ENCODE data around the gene RAMP1. TPM values are rescaled to one million over a fixed set of nuclear protein-coding genes. Genes with fewer than 3 reads are reported as not detected.

Gene RAMP1
- total RNA-seq, 4 donors from 2014 or later, result 44.1 to 591 (median 424) TPM

GRCh38 chr2:237878321-237879057, 19.1 kb downstream of the RAMP1 start:
- intact Hi-C loops (cut with DNase I; ENCODE audit: low total_unique reads), result no loop called here
- H3K4me1 ChIP-seq, result peaks cover 13 to 61% of the 10 kb centered on the region in 2 donors
- H3K27me3 ChIP-seq, result no peaks in the 10 kb centered on the region
- no peak overlapping the region for H3K4me3 ChIP-seq
- no peaks in the 10 kb centered on the region for H3K9me3 ChIP-seq
- no peaks in the 10 kb centered on the region for H3K36me3 ChIP-seq
- peak; percentile 25 to 40 for DNase-seq
- peak overlapping the region; percentile 98 to 100 for H3K27ac ChIP-seq
- TF ChIP-seq, protein P1, sequence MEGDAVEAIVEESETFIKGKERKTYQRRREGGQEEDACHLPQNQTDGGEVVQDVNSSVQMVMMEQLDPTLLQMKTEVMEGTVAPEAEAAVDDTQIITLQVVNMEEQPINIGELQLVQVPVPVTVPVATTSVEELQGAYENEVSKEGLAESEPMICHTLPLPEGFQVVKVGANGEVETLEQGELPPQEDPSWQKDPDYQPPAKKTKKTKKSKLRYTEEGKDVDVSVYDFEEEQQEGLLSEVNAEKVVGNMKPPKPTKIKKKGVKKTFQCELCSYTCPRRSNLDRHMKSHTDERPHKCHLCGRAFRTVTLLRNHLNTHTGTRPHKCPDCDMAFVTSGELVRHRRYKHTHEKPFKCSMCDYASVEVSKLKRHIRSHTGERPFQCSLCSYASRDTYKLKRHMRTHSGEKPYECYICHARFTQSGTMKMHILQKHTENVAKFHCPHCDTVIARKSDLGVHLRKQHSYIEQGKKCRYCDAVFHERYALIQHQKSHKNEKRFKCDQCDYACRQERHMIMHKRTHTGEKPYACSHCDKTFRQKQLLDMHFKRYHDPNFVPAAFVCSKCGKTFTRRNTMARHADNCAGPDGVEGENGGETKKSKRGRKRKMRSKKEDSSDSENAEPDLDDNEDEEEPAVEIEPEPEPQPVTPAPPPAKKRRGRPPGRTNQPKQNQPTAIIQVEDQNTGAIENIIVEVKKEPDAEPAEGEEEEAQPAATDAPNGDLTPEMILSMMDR (IDR thresholded peaks at IDR 0.05), result no peak
- TF ChIP-seq POLR2A (IDR thresholded peaks at IDR 0.05), result no peak

GRCh38 chr2:237879058-237879430, 19.6 kb downstream of the RAMP1 start:
- Histone ChIP-seq H3K9me3 (no peaks in the 10 kb centered on the region), H3K4me3 (no peak overlapping the region), H3K27ac (peak overlapping the region; percentile 98 to 100), H3K36me3 (no peaks in the 10 kb centered on the region), H3K4me1 (peaks cover 12 to 59% of the 10 kb centered on the region in 2 donors), H3K27me3 (no peaks in the 10 kb centered on the region)
- peak; percentile 19 to 75 for DNase-seq
- no peak for TF ChIP-seq POLR2A (IDR thresholded peaks at IDR 0.05)
- TF ChIP-seq, protein P1 (IDR thresholded peaks at IDR 0.05), result no peak
- intact Hi-C loops (cut with DNase I; ENCODE audit: low total_unique reads), result no loop called here

GRCh38 chr2:237879991-237880560, 20.7 kb downstream of the RAMP1 start:
- no peak overlapping the region for H3K4me3 ChIP-seq
- peak overlapping the region; percentile 98 to 100 for H3K27ac ChIP-seq
- intact Hi-C loops (cut with DNase I; ENCODE audit: low total_unique reads), result no loop called here
- TF ChIP-seq, protein P1 (IDR thresholded peaks at IDR 0.05), result no peak
- TF ChIP-seq POLR2A (IDR thresholded peaks at IDR 0.05), result no peak
- H3K9me3 ChIP-seq, result no peaks in the 10 kb centered on the region
- H3K4me1 ChIP-seq, result peaks cover 15 to 59% of the 10 kb centered on the region in 2 donors
- no peaks in the 10 kb centered on the region for H3K27me3 ChIP-seq
- peak; percentile 12 to 16 for DNase-seq
- H3K36me3 ChIP-seq, result no peaks in the 10 kb centered on the region

GRCh38 chr2:237882510-237883481, 23.4 kb downstream of the RAMP1 start:
- TF ChIP-seq, protein P1 (IDR thresholded peaks at IDR 0.05), result no peak
- TF ChIP-seq POLR2A (IDR thresholded peaks at IDR 0.05), result no peak
- intact Hi-C loops (cut with DNase I; ENCODE audit: low total_unique reads), result no loop called here
- Histone ChIP-seq H3K9me3 (no peaks in the 10 kb centered on the region), H3K4me1 (peaks cover 27 to 52% of the 10 kb centered on the region in 2 donors), H3K4me3 (no peak overlapping the region), H3K27me3 (no peaks in the 10 kb centered on the region), H3K27ac (peak overlapping the region; percentile 98 to 100), H3K36me3 (no peaks in the 10 kb centered on the region)
- DNase-seq, result peak; percentile 57 to 83
